ENCODE data around the gene MROH8.
A peak's percentile ranks its signal among the peaks of the same experiment; 100 is the strongest.

MROH8 gene

GRCh38 chr20:37178839-37179682 is at the start of gene MROH8, which contains the start of gene RPN2:
Gene MROH8 (minus strand): TSS chr20:37179548.
Gene RPN2 (plus strand): TSS chr20:37179330. CDS start chr20:37179357, 27 bp downstream.
- Histone ChIP-seq H3K9me3 (ENCODE audit: control insufficient read depth, low read length) (no peaks in the 10 kb centered on the region), H3K4me3 (ENCODE audit: low read length) (peak within 1 kb of the TSS; percentile 86), H3K4me1 (ENCODE audit: control insufficient read depth, insufficient read depth, low read length) (peaks cover 23% of the 10 kb centered on the region), H3K27me3 (replicated peaks; ENCODE audit: control insufficient read depth, insufficient read depth, low read length) (no peaks in the 10 kb centered on the region), H3K9ac (ENCODE audit: low read length) (peak within 1 kb of the TSS; percentile 100), H3K36me3 (ENCODE audit: control insufficient read depth, insufficient read depth, low read length, severe bottlenecking) (peaks cover 8% of the 10 kb centered on the region)
- peak; percentile 99 for DNase-seq (ENCODE audit: low read depth)

- no peak overlapping the region for H3K4me3 ChIP-seq (ENCODE audit: low read length)
- peaks cover 27% of the 10 kb centered on the region for H3K4me1 ChIP-seq (ENCODE audit: control insufficient read depth, insufficient read depth, low read length)
- H3K36me3 ChIP-seq (ENCODE audit: control insufficient read depth, insufficient read depth, low read length, severe bottlenecking): peaks cover 95% of the 10 kb centered on the region
- H3K27me3 ChIP-seq (replicated peaks; ENCODE audit: control insufficient read depth, insufficient read depth, low read length): no peaks in the 10 kb centered on the region
- DNase-seq (ENCODE audit: low read depth): no peak
- no peaks in the 10 kb centered on the region for H3K9me3 ChIP-seq (ENCODE audit: control insufficient read depth, low read length)
- H3K9ac ChIP-seq (ENCODE audit: low read length): no peak overlapping the region
These were observed 49.3 kb upstream of the MROH8 start for GRCh38 chr20:37228656-37229055.

DNA sequence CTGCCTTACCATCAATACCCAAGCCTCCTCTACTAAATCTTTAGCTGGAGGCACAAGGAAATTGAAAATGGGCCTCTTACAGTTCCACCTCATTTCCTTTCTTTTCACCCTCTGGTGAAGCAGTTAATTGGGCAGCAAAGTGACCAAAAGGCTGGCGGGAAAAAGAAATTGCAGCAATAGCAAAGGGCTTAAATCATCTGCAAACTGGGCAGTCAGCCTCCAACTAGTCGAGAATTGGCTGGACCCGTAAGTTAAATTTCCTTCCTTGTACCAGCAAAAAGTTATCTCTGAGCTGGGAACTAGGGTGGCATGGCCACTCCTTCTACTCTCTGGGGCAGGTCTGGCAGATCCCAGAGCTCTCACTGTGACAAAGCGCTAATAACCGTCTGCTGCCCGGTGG is 48.7 kb upstream of the MROH8 start:
- H3K9me3 ChIP-seq (ENCODE audit: control insufficient read depth, low read length): no peaks in the 10 kb centered on the region
- H3K4me3 ChIP-seq (ENCODE audit: low read length): no peak overlapping the region
- peaks cover 33% of the 10 kb centered on the region for H3K4me1 ChIP-seq (ENCODE audit: control insufficient read depth, insufficient read depth, low read length)
- no peaks in the 10 kb centered on the region for H3K27me3 ChIP-seq (replicated peaks; ENCODE audit: control insufficient read depth, insufficient read depth, low read length)
- H3K9ac ChIP-seq (ENCODE audit: low read length): no peak overlapping the region
- peaks cover 90% of the 10 kb centered on the region for H3K36me3 ChIP-seq (ENCODE audit: control insufficient read depth, insufficient read depth, low read length, severe bottlenecking)
- DNase-seq (ENCODE audit: low read depth): no peak

GRCh38 chr20:37226889-37227288 is 47.5 kb upstream of the MROH8 start:
- H3K4me1 ChIP-seq (ENCODE audit: control insufficient read depth, insufficient read depth, low read length): peaks cover 44% of the 10 kb centered on the region
- DNase-seq (ENCODE audit: low read depth): no peak
- H3K9ac ChIP-seq (ENCODE audit: low read length): peak overlapping the region; percentile 9
- H3K4me3 ChIP-seq (ENCODE audit: low read length): peak overlapping the region; percentile 11
- no peaks in the 10 kb centered on the region for H3K27me3 ChIP-seq (replicated peaks; ENCODE audit: control insufficient read depth, insufficient read depth, low read length)
- H3K36me3 ChIP-seq (ENCODE audit: control insufficient read depth, insufficient read depth, low read length, severe bottlenecking): peaks cover 78% of the 10 kb centered on the region
- H3K9me3 ChIP-seq (ENCODE audit: control insufficient read depth, low read length): no peaks in the 10 kb centered on the region

- no peak for DNase-seq (ENCODE audit: low read depth)
- Histone ChIP-seq H3K36me3 (ENCODE audit: control insufficient read depth, insufficient read depth, low read length, severe bottlenecking) (peaks cover 61% of the 10 kb centered on the region), H3K4me3 (ENCODE audit: low read length) (no peak overlapping the region), H3K9me3 (ENCODE audit: control insufficient read depth, low read length) (no peaks in the 10 kb centered on the region), H3K4me1 (ENCODE audit: control insufficient read depth, insufficient read depth, low read length) (peaks cover 59% of the 10 kb centered on the region), H3K27me3 (replicated peaks; ENCODE audit: control insufficient read depth, insufficient read depth, low read length) (no peaks in the 10 kb centered on the region), H3K9ac (ENCODE audit: low read length) (no peak overlapping the region)
These were observed 45.8 kb upstream of the MROH8 start for GRCh38 chr20:37225146-37225545.

GRCh38 chr20:37223053-37223452 is 43.7 kb upstream of the MROH8 start:
- peak; percentile 78 for DNase-seq (ENCODE audit: low read depth)
- H3K27me3 ChIP-seq (replicated peaks; ENCODE audit: control insufficient read depth, insufficient read depth, low read length): no peaks in the 10 kb centered on the region
- no peak overlapping the region for H3K9ac ChIP-seq (ENCODE audit: low read length)
- peaks cover 68% of the 10 kb centered on the region for H3K4me1 ChIP-seq (ENCODE audit: control insufficient read depth, insufficient read depth, low read length)
- no peak overlapping the region for H3K4me3 ChIP-seq (ENCODE audit: low read length)
- peaks cover 47% of the 10 kb centered on the region for H3K36me3 ChIP-seq (ENCODE audit: control insufficient read depth, insufficient read depth, low read length, severe bottlenecking)
- no peaks in the 10 kb centered on the region for H3K9me3 ChIP-seq (ENCODE audit: control insufficient read depth, low read length)

DNA sequence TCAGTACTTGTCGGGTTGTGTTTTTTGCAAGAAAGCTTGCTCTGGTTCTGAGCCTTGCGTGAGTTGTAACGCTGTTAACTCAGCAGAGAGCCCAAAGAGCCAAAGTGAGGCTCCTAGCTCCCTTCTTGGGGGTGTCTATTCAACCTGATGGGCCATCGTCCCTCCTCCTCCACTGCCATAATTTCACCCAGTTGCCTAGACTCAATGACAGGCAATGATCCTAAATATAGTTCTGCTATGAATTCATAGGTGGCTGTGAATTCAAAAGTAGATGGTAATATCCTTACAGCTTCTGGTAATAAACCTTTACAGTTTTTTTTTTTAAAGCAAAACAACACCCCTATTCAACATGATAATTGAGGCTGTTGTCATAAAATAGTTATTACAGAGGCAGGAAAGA is 42.7 kb upstream of the MROH8 start:
- Histone ChIP-seq H3K4me1 (ENCODE audit: control insufficient read depth, insufficient read depth, low read length) (peaks cover 59% of the 10 kb centered on the region), H3K36me3 (ENCODE audit: control insufficient read depth, insufficient read depth, low read length, severe bottlenecking) (peaks cover 38% of the 10 kb centered on the region), H3K9me3 (ENCODE audit: control insufficient read depth, low read length) (no peaks in the 10 kb centered on the region), H3K9ac (ENCODE audit: low read length) (no peak overlapping the region), H3K4me3 (ENCODE audit: low read length) (no peak overlapping the region), H3K27me3 (replicated peaks; ENCODE audit: control insufficient read depth, insufficient read depth, low read length) (no peaks in the 10 kb centered on the region)
- DNase-seq (ENCODE audit: low read depth): no peak

DNA sequence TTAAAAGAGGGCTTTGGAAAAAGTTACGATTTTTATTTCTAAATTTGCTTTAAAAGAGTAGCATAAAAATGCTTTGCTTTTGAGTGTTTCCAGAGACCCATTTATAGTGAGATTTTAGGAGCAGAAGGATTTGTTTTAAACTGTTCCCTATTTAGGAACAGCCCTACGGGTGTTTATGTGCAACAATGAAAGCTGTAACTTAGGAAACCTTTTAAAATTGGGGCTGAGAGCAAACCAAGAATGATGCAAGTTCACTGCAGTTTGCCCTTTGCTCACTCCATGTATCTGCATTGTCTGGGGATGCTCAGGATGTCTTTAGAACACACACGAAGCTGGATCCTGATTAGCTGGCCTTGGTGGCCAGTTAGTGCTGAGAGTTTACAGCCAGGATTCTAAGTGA is 41.4 kb upstream of the MROH8 start:
- Histone ChIP-seq H3K9ac (ENCODE audit: low read length) (peak overlapping the region; percentile 52), H3K36me3 (ENCODE audit: control insufficient read depth, insufficient read depth, low read length, severe bottlenecking) (peaks cover 31% of the 10 kb centered on the region), H3K27me3 (replicated peaks; ENCODE audit: control insufficient read depth, insufficient read depth, low read length) (no peaks in the 10 kb centered on the region), H3K9me3 (ENCODE audit: control insufficient read depth, low read length) (no peaks in the 10 kb centered on the region), H3K4me1 (ENCODE audit: control insufficient read depth, insufficient read depth, low read length) (peaks cover 52% of the 10 kb centered on the region), H3K4me3 (ENCODE audit: low read length) (peak overlapping the region; percentile 36)
- DNase-seq (ENCODE audit: low read depth): peak; percentile 68

GRCh38 chr20:37219751-37220668 is 40.7 kb upstream of the MROH8 start:
- Histone ChIP-seq H3K4me1 (ENCODE audit: control insufficient read depth, insufficient read depth, low read length) (peaks cover 52% of the 10 kb centered on the region), H3K9ac (ENCODE audit: low read length) (peak overlapping the region; percentile 52), H3K9me3 (ENCODE audit: control insufficient read depth, low read length) (no peaks in the 10 kb centered on the region), H3K27me3 (replicated peaks; ENCODE audit: control insufficient read depth, insufficient read depth, low read length) (no peaks in the 10 kb centered on the region), H3K4me3 (ENCODE audit: low read length) (peak overlapping the region; percentile 36), H3K36me3 (ENCODE audit: control insufficient read depth, insufficient read depth, low read length, severe bottlenecking) (peaks cover 31% of the 10 kb centered on the region)
- no peak for DNase-seq (ENCODE audit: low read depth)

- H3K9me3 ChIP-seq (ENCODE audit: control insufficient read depth, low read length): no peaks in the 10 kb centered on the region
- peaks cover 50% of the 10 kb centered on the region for H3K4me1 ChIP-seq (ENCODE audit: control insufficient read depth, insufficient read depth, low read length)
- no peak overlapping the region for H3K4me3 ChIP-seq (ENCODE audit: low read length)
- H3K27me3 ChIP-seq (replicated peaks; ENCODE audit: control insufficient read depth, insufficient read depth, low read length): no peaks in the 10 kb centered on the region
- DNase-seq (ENCODE audit: low read depth): no peak
- peaks cover 31% of the 10 kb centered on the region for H3K36me3 ChIP-seq (ENCODE audit: control insufficient read depth, insufficient read depth, low read length, severe bottlenecking)
- H3K9ac ChIP-seq (ENCODE audit: low read length): no peak overlapping the region
These were observed 39.6 kb upstream of the MROH8 start for GRCh38 chr20:37218976-37219375.

GRCh38 chr20:37218441-37218840 is 39.1 kb upstream of the MROH8 start:
- Histone ChIP-seq H3K27me3 (replicated peaks; ENCODE audit: control insufficient read depth, insufficient read depth, low read length) (no peaks in the 10 kb centered on the region), H3K9ac (ENCODE audit: low read length) (no peak overlapping the region), H3K4me3 (ENCODE audit: low read length) (no peak overlapping the region), H3K36me3 (ENCODE audit: control insufficient read depth, insufficient read depth, low read length, severe bottlenecking) (peaks cover 32% of the 10 kb centered on the region), H3K9me3 (ENCODE audit: control insufficient read depth, low read length) (no peaks in the 10 kb centered on the region), H3K4me1 (ENCODE audit: control insufficient read depth, insufficient read depth, low read length) (peaks cover 45% of the 10 kb centered on the region)
- DNase-seq (ENCODE audit: low read depth): peak; percentile 48
